GM12865 (cell line): ENCODE results near the gene CDKL1.

Source experiments
- DNase-seq: peaks from one replicate; pipeline ENCODE4 v3.0.0; 2010; ENCODE audit warnings: low read depth
- H3K4me3 ChIP-seq: 2 replicates; pipeline ENCODE4 v1.5.1; 2011; ENCODE audit warnings: mild to moderate bottlenecking, low read depth, low read length, control low read depth
- CTCF ChIP-seq: IDR thresholded peaks from 2 replicates; pipeline ENCODE4 v1.5.1; 2011; ENCODE audit warnings: low read length, control low read depth, low read depth, inconsistent platforms; ENCODE audit not compliant: insufficient read depth; ENCODE audit errors: missing control alignments

The CDKL1 gene

DNA sequence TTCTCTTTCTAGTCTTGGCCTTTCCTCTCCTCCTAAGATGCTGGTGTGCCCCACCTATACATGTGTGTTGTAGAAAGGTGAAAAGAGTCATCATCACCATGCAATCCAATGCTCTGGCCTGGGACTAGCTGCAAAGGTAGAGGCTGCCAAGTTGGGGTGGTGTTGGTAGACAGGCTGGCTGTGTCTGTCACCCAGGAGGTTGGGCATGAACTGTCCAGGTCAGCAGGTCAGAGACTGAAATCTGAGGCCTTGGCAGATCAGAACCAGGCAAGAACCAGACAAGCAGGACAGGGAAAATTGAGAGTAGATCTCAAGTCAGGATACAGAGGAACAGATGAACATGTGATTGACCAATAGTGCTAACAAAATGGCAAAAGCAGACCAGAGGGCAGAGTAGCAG lies 110.8 kb downstream of the CDKL1 start:
- H3K4me3 ChIP-seq: no peak overlapping the region
- no peak for DNase-seq
- no peak for TF ChIP-seq CTCF
